HT1080 (cell line): ENCODE data around the gene CHTF18. TPM values are rescaled to one million over a fixed set of nuclear protein-coding genes. Genes with fewer than 3 reads are reported as not detected.
"Not testable (repeated sequence)": the region's sequence is repeated elsewhere in the genome, so short reads cannot be mapped to it uniquely, and the experiment has no call there.

Experiments used
- DNase-seq: peaks from one replicate; pipeline ENCODE4 v3.0.0-alpha.2; 2015; ENCODE audit warnings: low read depth
- polyA plus RNA-seq, 2 experiments: library from polyadenylated mRNA; depleted of rRNA; stranded (reverse); fragments of >200 nt; gene quantifications; 2 replicates each; pipeline ENCODE4 v1.2.3, GENCODE V29; 2015
- total RNA-seq: library from RNA; depleted of rRNA; stranded (reverse); fragments of >200 nt; shearing (Covaris generic); gene quantifications from 2 replicates; pipeline ENCODE4 v1.2.3, GENCODE V29; 2014; rRNA removed

CHTF18 gene
- total RNA-seq, result 41.6 and 45.6 TPM in 2 replicates
- 16.0 and 24.8 TPM in 2 replicates for polyA plus RNA-seq (2015; cell fraction: cytosol; rRNA removed)
- 149 and 164 TPM in 2 replicates for polyA plus RNA-seq (2015; cell fraction: nucleus; rRNA removed)

GRCh38 chr16:788399-789126, at the start of gene CHTF18:
Gene CHTF18, plus strand, starts transcription at chr16:788620. Its CDS starts 65 bp downstream, at chr16:788685.
- peak; percentile 69 for DNase-seq

GRCh38 chr16:739560-740458, 48.6 kb upstream of the CHTF18 start:
- DNase-seq, result no peak

- DNase-seq, result no peak
Measured at GRCh38 chr16:740459-740763, 48.0 kb upstream of the CHTF18 start.

- DNase-seq, result peak; percentile 80
Measured at GRCh38 chr16:740764-741505, 47.5 kb upstream of the CHTF18 start, which contains the start of gene CIAO3. Gene CIAO3, minus strand, starts transcription at chr16:740997. Its CDS starts 12 bp downstream, at chr16:740985.

GRCh38 chr16:741986-742629, 46.3 kb upstream of the CHTF18 start:
- DNase-seq, result no peak

GRCh38 chr16:742894-743293, 45.5 kb upstream of the CHTF18 start:
- DNase-seq, result not testable (repeated sequence)

- no peak for DNase-seq
Measured at GRCh38 chr16:743794-744500, 44.5 kb upstream of the CHTF18 start.

- no peak for DNase-seq
Measured at GRCh38 chr16:745739-746138, 42.7 kb upstream of the CHTF18 start.

- DNase-seq, result no peak
Measured at GRCh38 chr16:746637-747036, 41.8 kb upstream of the CHTF18 start.

- no peak for DNase-seq
Measured at GRCh38 chr16:747978-748746, 40.3 kb upstream of the CHTF18 start.

- DNase-seq, result no peak
Measured at GRCh38 chr16:749010-749409, 39.4 kb upstream of the CHTF18 start.

GRCh38 chr16:750485-750884, 37.9 kb upstream of the CHTF18 start:
- no peak for DNase-seq

GRCh38 chr16:751152-752006, 37.0 kb upstream of the CHTF18 start:
- no peak for DNase-seq

GRCh38 chr16:752007-752312, 36.5 kb upstream of the CHTF18 start:
- no peak for DNase-seq

GRCh38 chr16:754121-754607, 34.3 kb upstream of the CHTF18 start:
- not testable (repeated sequence) for DNase-seq

GRCh38 chr16:754656-755055, 33.8 kb upstream of the CHTF18 start:
- no peak for DNase-seq

GRCh38 chr16:756428-756827, 32.0 kb upstream of the CHTF18 start:
- no peak for DNase-seq

GRCh38 chr16:759110-759910, 29.1 kb upstream of the CHTF18 start:
- DNase-seq, result no peak
